Ovary (tissue), 9 donors: Measurements from ENCODE around the gene TTLL11. TPM values are rescaled to one million over a fixed set of nuclear protein-coding genes. Genes with fewer than 3 reads are reported as not detected.

Source experiments
- DNase-seq, 5 donors: peaks; one replicate each; pipeline ENCODE4 v3.0.0-alpha.2; 2019 to 2020
- H3K27ac ChIP-seq, 2 donors: fragments of 200-600 bp; one replicate each; pipeline versions ENCODE4 v1.5.1 to v1.8.0; 2019 to 2022
- H3K27me3 ChIP-seq: fragments of 200-600 bp; one replicate; pipeline ENCODE4 v1.8.0; 2022
- H3K36me3 ChIP-seq: fragments of 200-600 bp; sonication (generic); one replicate; pipeline ENCODE4 v1.5.1; 2019
- H3K4me1 ChIP-seq: one replicate; pipeline ENCODE4 v1.8.1; 2013; ENCODE audit warnings: mild to moderate bottlenecking, moderate library complexity; ENCODE audit not compliant: insufficient read depth
- H3K4me3 ChIP-seq: fragments of 200-600 bp; sonication (generic); one replicate; pipeline ENCODE4 v1.5.1; 2017
- H3K9me3 ChIP-seq, 2 donors: fragments of 200-600 bp in 1 of 2; sonication (generic) in 1 of 2; one replicate each; pipeline versions ENCODE4 v1.5.1 to v1.8.1; 2013 to 2019; ENCODE audit warnings: mild to moderate bottlenecking in 1 of 2, moderate library complexity in 1 of 2
- EP300 ChIP-seq: sonication (generic); formaldehyde crosslinking; IDR thresholded peaks from one replicate; pipeline ENCODE4 v1.6.1; 2017; ENCODE audit warnings: antibody characterized with exemption
- POLR2A ChIP-seq: fragments of 450-650 bp; IDR thresholded peaks from one replicate; pipeline ENCODE4 v1.6.1; 2017; ENCODE audit warnings: antibody characterized with exemption, mild to moderate bottlenecking, moderate library complexity
- WGBS, 3 donors: extraction: QIAGEN DNeasy Blood & Tissue Kit in 1 of 3; methylation state at CpG; one replicate each; pipeline versions ENCODE4 v1.1.5 to v1.1.7; 2013 to 2017; 5-methylcytosine and 5-hydroxymethylcytosine counted together
- intact Hi-C, 4 donors: fragments of 100-400 bp; cut with DNase I; formaldehyde crosslinking; loops; one replicate each; pipeline versions ENCODE4 v1.11.0 to v1.15.1; 2022 to 2023
- polyA plus RNA-seq, 2 donors: library from polyadenylated mRNA; stranded (reverse); fragments of 200-250 nt in 1 of 2; fragments of 350-450 nt in 1 of 2; fragmentation: Illumina TruSeq in 1 of 2; extraction: RNeasy Lipid Tissue Mini Kit (QIAGEN cat#74804) in 1 of 2; gene quantifications; one replicate each; pipeline ENCODE4 v1.2.3, GENCODE V29; 2013 to 2014
- total RNA-seq, 7 donors: library from RNA; depleted of rRNA in 2 of 7; stranded (reverse); fragments of >200 nt in 2 of 7; fragmentation: NEBNext Ultra II Directional in 3 of 7; extraction: Animal tissue kit (Norgen Biotek cat#: 25700) in 3 of 7; gene quantifications; one replicate each; pipeline versions ENCODE4 v1.1.0 to v1.2.4, GENCODE V29; 2016 to 2023
- TF ChIP-seq, protein P1 (sequence below), 3 donors: fragments of 450-650 bp in 2 of 3; fragments of 200-600 bp in 1 of 3; IDR thresholded peaks; one replicate each; pipeline versions ENCODE4 v1.5.1 to v1.8.0; 2016 to 2022; ENCODE audit warnings: antibody characterized with exemption in 3 of 3, mild to moderate bottlenecking in 1 of 3
- donor health status: DM: no; HTN: no; CAD: no; lungs with moderate emphysema.
- donor health status: DM: no; HTN: no; CAD: no.
- donor health status: Bipolar disorder and iron deficiency.
- donor health status: DM: yes; HTN: yes; CAD: no.
- donor health status: DM: no; HTN: no; CAD: no.
- donor health status: DM: yes; HTN: yes; CAD: no.

Gene TTLL11
- total and polyA plus RNA-seq, 9 donors, result 6.1 to 13.5 (median 9.2) TPM

DNA sequence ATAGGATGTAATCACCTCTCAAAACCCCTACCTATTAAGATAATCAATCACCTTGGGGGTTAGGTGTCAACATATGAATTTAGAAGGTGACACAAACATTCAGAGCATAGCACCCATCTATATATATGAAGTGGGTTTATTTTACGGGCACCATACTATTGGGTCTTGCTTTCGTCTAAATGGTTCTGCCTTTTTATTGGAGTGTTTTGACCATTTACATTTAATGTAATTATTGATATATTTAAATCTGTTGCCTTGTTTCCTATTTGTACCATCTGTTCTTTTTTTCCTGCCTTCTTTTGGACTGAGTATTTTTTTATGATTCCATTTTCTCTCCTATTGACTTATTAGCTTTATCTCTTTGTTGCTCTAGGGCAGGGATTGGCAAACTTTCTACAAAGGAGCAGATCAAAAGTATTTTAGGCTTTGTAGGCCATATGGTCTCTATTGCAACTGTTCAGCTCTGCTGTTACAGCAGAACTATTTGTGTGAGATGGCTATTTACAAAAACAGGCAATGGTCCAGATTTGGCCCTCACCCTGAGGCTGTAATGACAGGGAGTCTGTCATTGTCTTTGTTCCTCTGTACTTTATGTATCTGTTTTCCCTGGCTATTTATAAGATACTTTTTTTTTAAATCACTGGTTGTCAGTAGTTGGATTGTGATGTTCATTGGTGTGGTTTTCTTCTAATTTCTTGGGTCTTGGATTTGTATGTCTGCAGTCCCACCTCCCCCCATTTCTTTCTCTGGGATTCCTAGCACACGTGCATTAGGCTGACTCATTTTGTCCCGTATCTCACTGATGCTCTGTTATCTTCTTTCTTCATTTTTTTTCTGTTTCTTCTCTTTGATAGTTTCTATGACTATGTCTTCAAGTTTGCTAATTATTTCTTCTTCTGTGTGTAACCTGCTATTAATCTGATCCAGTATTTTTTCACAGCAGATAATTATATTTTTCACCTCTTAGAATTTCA lies 314.6 kb downstream of the TTLL11 start:
- no peak for DNase-seq
- Histone ChIP-seq H3K4me3 (no peak overlapping the region), H3K27me3 (no peaks in the 10 kb centered on the region), H3K36me3 (no peaks in the 10 kb centered on the region), H3K4me1 (no peaks in the 10 kb centered on the region), H3K9me3 (no peaks in the 10 kb centered on the region), H3K27ac (no peak overlapping the region)
- TF ChIP-seq, protein P1, sequence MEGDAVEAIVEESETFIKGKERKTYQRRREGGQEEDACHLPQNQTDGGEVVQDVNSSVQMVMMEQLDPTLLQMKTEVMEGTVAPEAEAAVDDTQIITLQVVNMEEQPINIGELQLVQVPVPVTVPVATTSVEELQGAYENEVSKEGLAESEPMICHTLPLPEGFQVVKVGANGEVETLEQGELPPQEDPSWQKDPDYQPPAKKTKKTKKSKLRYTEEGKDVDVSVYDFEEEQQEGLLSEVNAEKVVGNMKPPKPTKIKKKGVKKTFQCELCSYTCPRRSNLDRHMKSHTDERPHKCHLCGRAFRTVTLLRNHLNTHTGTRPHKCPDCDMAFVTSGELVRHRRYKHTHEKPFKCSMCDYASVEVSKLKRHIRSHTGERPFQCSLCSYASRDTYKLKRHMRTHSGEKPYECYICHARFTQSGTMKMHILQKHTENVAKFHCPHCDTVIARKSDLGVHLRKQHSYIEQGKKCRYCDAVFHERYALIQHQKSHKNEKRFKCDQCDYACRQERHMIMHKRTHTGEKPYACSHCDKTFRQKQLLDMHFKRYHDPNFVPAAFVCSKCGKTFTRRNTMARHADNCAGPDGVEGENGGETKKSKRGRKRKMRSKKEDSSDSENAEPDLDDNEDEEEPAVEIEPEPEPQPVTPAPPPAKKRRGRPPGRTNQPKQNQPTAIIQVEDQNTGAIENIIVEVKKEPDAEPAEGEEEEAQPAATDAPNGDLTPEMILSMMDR (IDR thresholded peaks at IDR 0.05), result no peak
- TF ChIP-seq POLR2A (no peak), EP300 (no peak)
- 61 to 78% (median 75%) methylated on average over 4 of the region's 4 CpGs for WGBS, 3 donors
- intact Hi-C loops, result no loop called here

GRCh38 chr9:121776739-121777637 lies 316.1 kb downstream of the TTLL11 start:
- Histone ChIP-seq H3K36me3 (no peaks in the 10 kb centered on the region), H3K9me3 (no peaks in the 10 kb centered on the region), H3K27me3 (no peaks in the 10 kb centered on the region), H3K4me3 (no peak overlapping the region), H3K4me1 (no peaks in the 10 kb centered on the region), H3K27ac (no peak overlapping the region)
- WGBS, 3 donors, result 92 to 94% (median 93%) methylated on average over 8 of the region's 8 CpGs
- DNase-seq, result no peak
- TF ChIP-seq, protein P1 (IDR thresholded peaks at IDR 0.05), result no peak
- TF ChIP-seq EP300 (no peak), POLR2A (no peak)
- intact Hi-C loops, result no loop called here

- H3K27ac ChIP-seq, result no peak overlapping the region
- H3K27me3 ChIP-seq, result no peaks in the 10 kb centered on the region
- WGBS, 3 donors, result 93 to 96% (median 96%) methylated on average over 23 of the region's 23 CpGs
- no peaks in the 10 kb centered on the region for H3K36me3 ChIP-seq
- DNase-seq, result peak in 3 of 5 donors; percentile 14 to 30 (median 23)
- no peaks in the 10 kb centered on the region for H3K4me1 ChIP-seq
- TF ChIP-seq EP300, result no peak
- TF ChIP-seq, protein P1 (IDR thresholded peaks at IDR 0.05), result no peak
- TF ChIP-seq POLR2A, result no peak
- H3K9me3 ChIP-seq, result no peaks in the 10 kb centered on the region
- intact Hi-C loops, result no loop called here
- no peak overlapping the region for H3K4me3 ChIP-seq
Observed at GRCh38 chr9:121776001-121776738, 316.9 kb downstream of the TTLL11 start.
